ENCODE measurements around the gene ACOXL. TPM values are rescaled to one million over a fixed set of nuclear protein-coding genes. Genes with fewer than 3 reads are reported as not detected.

Gene ACOXL
- total RNA-seq, 1 donor: not detected

- Histone ChIP-seq H2AFZ (ENCODE audit: low read length) (no peak overlapping the region), H3K4me2 (ENCODE audit: insufficient read depth, low read length) (no peak overlapping the region), H4K20me1 (ENCODE audit: insufficient read depth, low read length) (no peaks in the 10 kb centered on the region), H3K4me1 (ENCODE audit: insufficient read depth, low read length) (peaks cover 13% of the 10 kb centered on the region), H3K27ac (ENCODE audit: low read depth, low read length) (no peak overlapping the region), H3K4me3 (ENCODE audit: insufficient read depth, low read length) (no peak overlapping the region), H3K79me2 (ENCODE audit: insufficient read depth, low read length) (no peaks in the 10 kb centered on the region), H3K9me3 (ENCODE audit: low read depth, low read length) (no peaks in the 10 kb centered on the region), H3K36me3 (ENCODE audit: insufficient read depth, low read length) (no peaks in the 10 kb centered on the region), H3K27me3 (ENCODE audit: insufficient read depth, low read length) (no peaks in the 10 kb centered on the region)
- TF ChIP-seq CTCF (IDR thresholded peaks at IDR 0.05; ENCODE audit: extremely low read depth, low read depth, low read length): no peak
- DNase-seq (ENCODE audit: insufficient read length, low spot score, missing footprints): no peak
Measured at GRCh38 chr2:111155610-111156009, 423.2 kb downstream of the ACOXL start.

DNA sequence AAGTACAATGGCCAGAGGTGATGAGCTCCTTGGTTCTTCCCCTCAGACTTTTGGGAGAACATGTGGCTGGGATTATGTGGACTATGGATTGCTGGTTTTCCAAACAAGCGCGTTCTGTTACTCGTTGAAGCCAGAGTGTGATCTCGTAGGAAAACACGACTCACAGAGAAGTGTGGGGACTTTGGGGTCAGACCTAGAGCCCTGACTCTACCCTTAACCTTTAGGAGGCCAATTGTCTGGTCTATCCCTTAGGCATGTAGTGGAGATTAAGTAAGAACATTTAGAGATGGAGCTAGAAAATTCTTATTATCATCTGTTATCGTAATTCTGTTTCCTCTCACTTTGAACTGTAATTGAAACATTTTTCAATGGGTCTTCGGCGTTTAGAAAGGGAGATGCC is 424.2 kb downstream of the ACOXL start:
- no peak for DNase-seq (ENCODE audit: insufficient read length, low spot score, missing footprints)
- Histone ChIP-seq H3K4me3 (ENCODE audit: insufficient read depth, low read length) (no peak overlapping the region), H2AFZ (ENCODE audit: low read length) (no peak overlapping the region), H4K20me1 (ENCODE audit: insufficient read depth, low read length) (no peaks in the 10 kb centered on the region), H3K36me3 (ENCODE audit: insufficient read depth, low read length) (no peaks in the 10 kb centered on the region), H3K4me1 (ENCODE audit: insufficient read depth, low read length) (peaks cover 21% of the 10 kb centered on the region), H3K27me3 (ENCODE audit: insufficient read depth, low read length) (no peaks in the 10 kb centered on the region), H3K4me2 (ENCODE audit: insufficient read depth, low read length) (no peak overlapping the region), H3K9me3 (ENCODE audit: low read depth, low read length) (no peaks in the 10 kb centered on the region), H3K27ac (ENCODE audit: low read depth, low read length) (no peak overlapping the region), H3K79me2 (ENCODE audit: insufficient read depth, low read length) (no peaks in the 10 kb centered on the region)
- TF ChIP-seq CTCF (IDR thresholded peaks at IDR 0.05; ENCODE audit: extremely low read depth, low read depth, low read length): no peak

DNA sequence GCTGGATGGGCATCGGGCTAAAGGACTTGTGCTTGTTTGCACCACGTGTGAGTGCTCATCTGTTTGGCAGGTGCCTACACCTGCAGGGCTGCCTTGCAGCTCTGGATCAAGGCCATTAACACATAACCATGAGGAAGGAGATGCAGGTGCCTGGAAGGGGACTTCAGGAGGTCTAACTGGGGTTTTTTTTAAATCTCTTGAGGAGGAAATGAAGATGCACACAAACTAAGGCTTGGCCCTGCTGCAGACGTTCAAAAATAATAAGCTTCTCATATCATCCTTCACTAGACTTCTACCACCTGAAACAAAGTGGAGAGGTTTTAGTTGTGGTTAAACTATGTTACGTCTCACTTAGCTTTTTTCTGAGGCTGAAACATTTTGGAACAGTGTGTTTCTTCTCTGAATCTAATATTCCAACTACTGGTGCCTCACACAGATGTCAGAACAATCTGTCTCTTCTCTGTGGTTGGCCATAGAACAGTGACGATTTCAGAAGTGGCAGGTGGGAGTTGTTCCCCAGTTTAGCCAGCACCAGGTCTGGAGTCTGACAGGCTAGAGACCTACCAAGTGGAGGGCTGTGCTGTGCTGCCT is 424.8 kb downstream of the ACOXL start:
- no peaks in the 10 kb centered on the region for H3K27me3 ChIP-seq (ENCODE audit: insufficient read depth, low read length)
- TF ChIP-seq CTCF (IDR thresholded peaks at IDR 0.05; ENCODE audit: extremely low read depth, low read depth, low read length): no peak
- no peak overlapping the region for H3K27ac ChIP-seq (ENCODE audit: low read depth, low read length)
- H3K9me3 ChIP-seq (ENCODE audit: low read depth, low read length): no peaks in the 10 kb centered on the region
- no peaks in the 10 kb centered on the region for H3K79me2 ChIP-seq (ENCODE audit: insufficient read depth, low read length)
- H2AFZ ChIP-seq (ENCODE audit: low read length): no peak overlapping the region
- H4K20me1 ChIP-seq (ENCODE audit: insufficient read depth, low read length): no peaks in the 10 kb centered on the region
- H3K4me1 ChIP-seq (ENCODE audit: insufficient read depth, low read length): peaks cover 21% of the 10 kb centered on the region
- no peak overlapping the region for H3K4me3 ChIP-seq (ENCODE audit: insufficient read depth, low read length)
- no peak for DNase-seq (ENCODE audit: insufficient read length, low spot score, missing footprints)
- H3K36me3 ChIP-seq (ENCODE audit: insufficient read depth, low read length): no peaks in the 10 kb centered on the region
- H3K4me2 ChIP-seq (ENCODE audit: insufficient read depth, low read length): no peak overlapping the region

DNA sequence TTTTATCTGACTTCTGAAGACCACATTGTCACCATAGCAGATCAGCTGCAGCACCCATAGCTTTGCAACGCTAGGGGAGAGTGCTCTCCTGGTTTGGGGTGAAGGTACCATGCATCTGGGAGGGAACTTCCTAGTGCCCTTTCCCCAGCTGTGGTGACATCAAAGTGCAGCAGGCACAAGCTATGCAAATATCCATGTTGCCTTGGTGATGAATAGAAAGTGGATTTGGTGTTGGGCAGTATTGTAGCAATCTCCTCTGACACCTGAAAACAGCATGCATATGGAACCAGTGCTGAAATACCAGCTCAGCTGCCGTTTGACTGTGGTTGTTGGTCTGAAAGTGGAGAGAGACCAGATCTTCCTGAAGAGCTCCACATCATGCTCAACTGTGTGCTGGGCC is 425.4 kb downstream of the ACOXL start:
- no peak overlapping the region for H2AFZ ChIP-seq (ENCODE audit: low read length)
- TF ChIP-seq CTCF (IDR thresholded peaks at IDR 0.05; ENCODE audit: extremely low read depth, low read depth, low read length): no peak
- no peaks in the 10 kb centered on the region for H3K36me3 ChIP-seq (ENCODE audit: insufficient read depth, low read length)
- H3K27ac ChIP-seq (ENCODE audit: low read depth, low read length): no peak overlapping the region
- no peak overlapping the region for H3K4me2 ChIP-seq (ENCODE audit: insufficient read depth, low read length)
- peaks cover 21% of the 10 kb centered on the region for H3K4me1 ChIP-seq (ENCODE audit: insufficient read depth, low read length)
- no peak overlapping the region for H3K4me3 ChIP-seq (ENCODE audit: insufficient read depth, low read length)
- no peak for DNase-seq (ENCODE audit: insufficient read length, low spot score, missing footprints)
- H3K9me3 ChIP-seq (ENCODE audit: low read depth, low read length): no peaks in the 10 kb centered on the region
- no peaks in the 10 kb centered on the region for H4K20me1 ChIP-seq (ENCODE audit: insufficient read depth, low read length)
- no peaks in the 10 kb centered on the region for H3K27me3 ChIP-seq (ENCODE audit: insufficient read depth, low read length)
- no peaks in the 10 kb centered on the region for H3K79me2 ChIP-seq (ENCODE audit: insufficient read depth, low read length)
